Measurements from ENCODE around the gene SGCA.
A peak's percentile ranks its signal among the peaks of the same experiment; 100 is the strongest.

Gene SGCA

DNA sequence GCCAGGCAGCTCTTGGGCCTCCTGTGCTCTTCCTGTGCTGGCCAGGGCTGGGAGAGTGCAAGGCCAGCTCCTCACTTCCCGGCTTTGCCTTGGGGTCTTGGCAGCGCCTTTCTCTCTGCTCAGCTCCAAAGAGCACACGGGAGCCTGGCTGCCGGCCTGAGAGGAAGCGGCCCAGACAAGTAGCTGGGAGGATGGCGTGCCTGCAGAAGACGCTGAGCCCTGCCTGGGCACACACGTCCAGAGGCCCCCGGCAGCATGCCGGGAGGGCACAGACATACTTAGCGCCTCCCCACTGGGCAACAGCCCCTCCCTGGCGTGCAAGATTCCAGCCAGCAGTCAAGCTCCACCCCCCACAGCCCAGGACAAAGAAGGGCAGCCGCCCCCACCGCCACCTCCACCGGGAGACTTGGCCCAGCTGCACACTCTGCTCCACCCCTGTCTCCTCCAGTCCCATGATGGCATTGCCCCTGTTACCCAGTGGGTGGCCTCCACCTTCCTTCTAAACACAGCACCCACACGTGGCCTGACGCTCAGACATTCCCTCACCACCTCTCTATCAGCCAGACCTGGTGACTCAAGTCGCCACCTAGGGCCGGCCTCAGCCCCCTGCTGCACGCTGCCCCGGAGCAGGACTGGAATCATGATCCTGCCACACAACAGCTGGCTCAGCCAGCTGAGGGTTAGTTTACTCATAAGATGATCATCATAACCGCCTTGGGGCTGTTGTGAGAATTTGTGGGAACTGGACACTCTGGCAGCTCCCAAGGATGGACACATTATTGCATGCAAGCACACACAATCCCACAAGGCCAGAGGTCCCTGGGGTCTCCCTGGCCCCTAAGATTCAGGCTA lies 12.4 kb downstream of the SGCA start (continued):
- TF ChIP-seq, protein P1, sequence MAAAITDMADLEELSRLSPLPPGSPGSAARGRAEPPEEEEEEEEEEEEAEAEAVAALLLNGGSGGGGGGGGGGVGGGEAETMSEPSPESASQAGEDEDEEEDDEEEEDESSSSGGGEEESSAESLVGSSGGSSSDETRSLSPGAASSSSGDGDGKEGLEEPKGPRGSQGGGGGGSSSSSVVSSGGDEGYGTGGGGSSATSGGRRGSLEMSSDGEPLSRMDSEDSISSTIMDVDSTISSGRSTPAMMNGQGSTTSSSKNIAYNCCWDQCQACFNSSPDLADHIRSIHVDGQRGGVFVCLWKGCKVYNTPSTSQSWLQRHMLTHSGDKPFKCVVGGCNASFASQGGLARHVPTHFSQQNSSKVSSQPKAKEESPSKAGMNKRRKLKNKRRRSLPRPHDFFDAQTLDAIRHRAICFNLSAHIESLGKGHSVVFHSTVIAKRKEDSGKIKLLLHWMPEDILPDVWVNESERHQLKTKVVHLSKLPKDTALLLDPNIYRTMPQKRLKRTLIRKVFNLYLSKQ (tag by site-specific recombination; IDR thresholded peaks at IDR 0.05; ENCODE audit: borderline replicate concordance), result no peak
- TF ChIP-seq ZSCAN23 (tag by site-specific recombination; IDR thresholded peaks at IDR 0.05) (no peak), ZNF24 (tag by site-specific recombination; IDR thresholded peaks at IDR 0.05) (0 out of 2 replicates have a peak, but pooled peaks have one; percentile 75), KLF10 (tag by site-specific recombination; IDR thresholded peaks at IDR 0.05) (no peak), MZF1 (tag by site-specific recombination; IDR thresholded peaks at IDR 0.05; ENCODE audit: borderline replicate concordance) (no peak), GLIS1 (tag by site-specific recombination; IDR thresholded peaks at IDR 0.05) (peak; percentile 99), HOXA7 (CRISPR knock-in tag; IDR thresholded peaks at IDR 0.05; ENCODE audit: borderline replicate concordance) (no peak), ZNF501 (tag by site-specific recombination; IDR thresholded peaks at IDR 0.05) (peak; percentile 86), SP2 (tag by site-specific recombination; IDR thresholded peaks at IDR 0.05) (peak; percentile 76), ZNF416 (tag by site-specific recombination; IDR thresholded peaks at IDR 0.05) (no peak), YY2 (tag by site-specific recombination; IDR thresholded peaks at IDR 0.05) (peak; percentile 50; the same call in 1 of the 2 replicates), ZNF785 (tag by site-specific recombination; IDR thresholded peaks at IDR 0.05) (no peak), OVOL3 (tag by site-specific recombination; IDR thresholded peaks at IDR 0.05) (no peak), ZNF121 (tag by site-specific recombination; IDR thresholded peaks at IDR 0.05) (peak; percentile 99), ZNF221 (tag by site-specific recombination; IDR thresholded peaks at IDR 0.05; ENCODE audit: borderline replicate concordance) (no peak), ZIC2 (tag by site-specific recombination; IDR thresholded peaks at IDR 0.05) (peak; percentile 100), KLF9 (tag by site-specific recombination; IDR thresholded peaks at IDR 0.05; ENCODE audit: low read depth) (peak; percentile 48; the same call in 1 of the 2 replicates), ZNF549 (tag by site-specific recombination; IDR thresholded peaks at IDR 0.05) (no peak), KLF7 (tag by site-specific recombination; IDR thresholded peaks at IDR 0.05; ENCODE audit: borderline replicate concordance) (no peak), YY1 (tag by site-specific recombination; IDR thresholded peaks at IDR 0.05) (no peak), ZNF157 (tag by site-specific recombination; IDR thresholded peaks at IDR 0.05) (no peak), ZFP69B (tag by site-specific recombination; IDR thresholded peaks at IDR 0.05) (0 out of 2 replicates have a peak, but pooled peaks have one; percentile 20), ZNF660 (tag by site-specific recombination; IDR thresholded peaks at IDR 0.05) (0 out of 2 replicates have a peak, but pooled peaks have one; percentile 38), ZNF426 (tag by site-specific recombination; IDR thresholded peaks at IDR 0.05) (no peak), ZNF239 (tag by site-specific recombination; IDR thresholded peaks at IDR 0.05) (no peak), ZBTB21 (tag by site-specific recombination; IDR thresholded peaks at IDR 0.05) (0 out of 2 replicates have a peak, but pooled peaks have one; percentile 1), ZNF654 (tag by site-specific recombination; IDR thresholded peaks at IDR 0.05; ENCODE audit: low read depth) (no peak; the same call in 1 of the 2 replicates)
- TF ChIP-seq, protein P2, sequence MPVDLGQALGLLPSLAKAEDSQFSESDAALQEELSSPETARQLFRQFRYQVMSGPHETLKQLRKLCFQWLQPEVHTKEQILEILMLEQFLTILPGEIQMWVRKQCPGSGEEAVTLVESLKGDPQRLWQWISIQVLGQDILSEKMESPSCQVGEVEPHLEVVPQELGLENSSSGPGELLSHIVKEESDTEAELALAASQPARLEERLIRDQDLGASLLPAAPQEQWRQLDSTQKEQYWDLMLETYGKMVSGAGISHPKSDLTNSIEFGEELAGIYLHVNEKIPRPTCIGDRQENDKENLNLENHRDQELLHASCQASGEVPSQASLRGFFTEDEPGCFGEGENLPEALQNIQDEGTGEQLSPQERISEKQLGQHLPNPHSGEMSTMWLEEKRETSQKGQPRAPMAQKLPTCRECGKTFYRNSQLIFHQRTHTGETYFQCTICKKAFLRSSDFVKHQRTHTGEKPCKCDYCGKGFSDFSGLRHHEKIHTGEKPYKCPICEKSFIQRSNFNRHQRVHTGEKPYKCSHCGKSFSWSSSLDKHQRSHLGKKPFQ (tag by site-specific recombination; IDR thresholded peaks at IDR 0.05), result no peak
- TF ChIP-seq, protein P3, sequence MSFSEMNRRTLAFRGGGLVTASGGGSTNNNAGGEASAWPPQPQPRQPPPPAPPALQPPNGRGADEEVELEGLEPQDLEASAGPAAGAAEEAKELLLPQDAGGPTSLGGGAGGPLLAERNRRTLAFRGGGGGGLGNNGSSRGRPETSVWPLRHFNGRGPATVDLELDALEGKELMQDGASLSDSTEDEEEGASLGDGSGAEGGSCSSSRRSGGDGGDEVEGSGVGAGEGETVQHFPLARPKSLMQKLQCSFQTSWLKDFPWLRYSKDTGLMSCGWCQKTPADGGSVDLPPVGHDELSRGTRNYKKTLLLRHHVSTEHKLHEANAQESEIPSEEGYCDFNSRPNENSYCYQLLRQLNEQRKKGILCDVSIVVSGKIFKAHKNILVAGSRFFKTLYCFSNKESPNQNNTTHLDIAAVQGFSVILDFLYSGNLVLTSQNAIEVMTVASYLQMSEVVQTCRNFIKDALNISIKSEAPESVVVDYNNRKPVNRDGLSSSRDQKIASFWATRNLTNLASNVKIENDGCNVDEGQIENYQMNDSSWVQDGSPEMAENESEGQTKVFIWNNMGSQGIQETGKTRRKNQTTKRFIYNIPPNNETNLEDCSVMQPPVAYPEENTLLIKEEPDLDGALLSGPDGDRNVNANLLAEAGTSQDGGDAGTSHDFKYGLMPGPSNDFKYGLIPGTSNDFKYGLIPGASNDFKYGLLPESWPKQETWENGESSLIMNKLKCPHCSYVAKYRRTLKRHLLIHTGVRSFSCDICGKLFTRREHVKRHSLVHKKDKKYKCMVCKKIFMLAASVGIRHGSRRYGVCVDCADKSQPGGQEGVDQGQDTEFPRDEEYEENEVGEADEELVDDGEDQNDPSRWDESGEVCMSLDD (tag by site-specific recombination; IDR thresholded peaks at IDR 0.05), result peak; percentile 66; the same call in 1 of the 2 replicates
- TF ChIP-seq, protein P4, sequence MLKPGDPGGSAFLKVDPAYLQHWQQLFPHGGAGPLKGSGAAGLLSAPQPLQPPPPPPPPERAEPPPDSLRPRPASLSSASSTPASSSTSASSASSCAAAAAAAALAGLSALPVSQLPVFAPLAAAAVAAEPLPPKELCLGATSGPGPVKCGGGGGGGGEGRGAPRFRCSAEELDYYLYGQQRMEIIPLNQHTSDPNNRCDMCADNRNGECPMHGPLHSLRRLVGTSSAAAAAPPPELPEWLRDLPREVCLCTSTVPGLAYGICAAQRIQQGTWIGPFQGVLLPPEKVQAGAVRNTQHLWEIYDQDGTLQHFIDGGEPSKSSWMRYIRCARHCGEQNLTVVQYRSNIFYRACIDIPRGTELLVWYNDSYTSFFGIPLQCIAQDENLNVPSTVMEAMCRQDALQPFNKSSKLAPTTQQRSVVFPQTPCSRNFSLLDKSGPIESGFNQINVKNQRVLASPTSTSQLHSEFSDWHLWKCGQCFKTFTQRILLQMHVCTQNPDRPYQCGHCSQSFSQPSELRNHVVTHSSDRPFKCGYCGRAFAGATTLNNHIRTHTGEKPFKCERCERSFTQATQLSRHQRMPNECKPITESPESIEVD (tag by site-specific recombination; IDR thresholded peaks at IDR 0.05), result no peak
